GM10248 (cell line): Measurements from ENCODE around the gene SHB.

Experiments
- CTCF ChIA-PET: fragments of 300-600 bp; sonication (Branson Sonifier 250); formaldehyde crosslinking; extraction: SDS; loops from one replicate; lab custom pipeline; 2021; ENCODE audit warnings: antibody characterized with exemption; lab: Yijun Ruan, JAX
- POLR2A ChIA-PET: fragments of 350-650 bp; sonication (Branson Sonifier 250); formaldehyde crosslinking; extraction: SDS; loops from one replicate; lab custom pipeline; 2020; ENCODE audit warnings: antibody characterized with exemption; lab: Yijun Ruan, JAX
- DNase-seq: peaks from one replicate; pipeline ENCODE4 v3.0.0; 2012; ENCODE audit errors: extremely low spot score
- TF ChIP-seq, protein P1 (sequence below): IDR thresholded peaks from 2 replicates; pipeline ENCODE4 v1.5.1; 2012; ENCODE audit warnings: mild to moderate bottlenecking, low read depth; ENCODE audit errors: extremely low read depth, missing control alignments, control extremely low read depth

The SHB gene

DNA sequence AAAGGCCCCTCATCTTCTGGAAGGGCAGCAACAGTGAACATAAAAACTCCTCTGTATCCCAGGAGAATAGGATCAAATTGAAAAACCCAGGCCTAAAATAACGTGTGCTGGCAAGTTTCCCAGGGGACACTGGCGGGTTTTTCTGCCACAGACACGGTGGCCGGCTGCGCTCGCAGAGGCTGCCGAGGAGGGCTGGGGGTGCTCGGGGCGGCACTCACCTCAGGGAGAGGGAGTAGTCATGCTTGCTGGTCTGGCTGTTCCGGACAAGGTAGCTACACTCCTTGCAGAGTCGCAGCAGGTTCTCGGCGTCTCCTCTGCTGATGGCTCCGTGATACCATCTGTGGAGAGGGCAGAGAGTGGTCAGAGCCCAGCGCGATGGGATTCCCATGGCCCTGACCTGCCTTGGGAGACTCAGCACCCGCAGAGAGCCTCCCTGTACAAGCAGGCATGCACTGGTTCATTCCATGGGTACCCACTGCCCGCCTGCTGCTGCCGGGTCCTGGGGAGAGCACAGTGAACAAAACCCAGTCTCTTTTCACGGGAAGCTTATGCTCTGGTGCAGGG lies 120.5 kb downstream of the SHB start:
- ChIA-PET CTCF (no interaction called here), POLR2A (no interaction called here)
- TF ChIP-seq, protein P1, sequence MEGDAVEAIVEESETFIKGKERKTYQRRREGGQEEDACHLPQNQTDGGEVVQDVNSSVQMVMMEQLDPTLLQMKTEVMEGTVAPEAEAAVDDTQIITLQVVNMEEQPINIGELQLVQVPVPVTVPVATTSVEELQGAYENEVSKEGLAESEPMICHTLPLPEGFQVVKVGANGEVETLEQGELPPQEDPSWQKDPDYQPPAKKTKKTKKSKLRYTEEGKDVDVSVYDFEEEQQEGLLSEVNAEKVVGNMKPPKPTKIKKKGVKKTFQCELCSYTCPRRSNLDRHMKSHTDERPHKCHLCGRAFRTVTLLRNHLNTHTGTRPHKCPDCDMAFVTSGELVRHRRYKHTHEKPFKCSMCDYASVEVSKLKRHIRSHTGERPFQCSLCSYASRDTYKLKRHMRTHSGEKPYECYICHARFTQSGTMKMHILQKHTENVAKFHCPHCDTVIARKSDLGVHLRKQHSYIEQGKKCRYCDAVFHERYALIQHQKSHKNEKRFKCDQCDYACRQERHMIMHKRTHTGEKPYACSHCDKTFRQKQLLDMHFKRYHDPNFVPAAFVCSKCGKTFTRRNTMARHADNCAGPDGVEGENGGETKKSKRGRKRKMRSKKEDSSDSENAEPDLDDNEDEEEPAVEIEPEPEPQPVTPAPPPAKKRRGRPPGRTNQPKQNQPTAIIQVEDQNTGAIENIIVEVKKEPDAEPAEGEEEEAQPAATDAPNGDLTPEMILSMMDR: no peak
- DNase-seq: no peak

DNA sequence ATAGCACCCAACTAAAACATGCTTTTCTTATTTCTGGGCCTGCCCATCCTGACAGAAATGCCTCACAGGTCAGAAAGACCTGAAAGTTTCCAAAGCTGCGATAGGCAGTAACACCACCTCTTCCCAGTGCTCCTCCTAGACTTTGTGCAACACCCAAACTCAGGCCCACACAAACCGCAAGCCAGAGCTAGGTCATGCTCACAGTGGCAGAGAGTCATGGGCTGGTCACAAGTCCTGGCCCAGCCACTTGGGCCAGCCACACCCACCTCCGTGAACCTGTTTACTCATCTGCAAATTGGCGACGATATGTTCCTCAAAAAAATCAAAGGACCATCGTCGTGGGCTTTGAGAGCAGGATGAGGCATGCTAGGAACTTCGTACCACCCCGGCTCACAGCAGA lies 121.0 kb downstream of the SHB start:
- ChIA-PET CTCF (no interaction called here), POLR2A (no interaction called here)
- no peak for DNase-seq
- TF ChIP-seq, protein P1: no peak

DNA sequence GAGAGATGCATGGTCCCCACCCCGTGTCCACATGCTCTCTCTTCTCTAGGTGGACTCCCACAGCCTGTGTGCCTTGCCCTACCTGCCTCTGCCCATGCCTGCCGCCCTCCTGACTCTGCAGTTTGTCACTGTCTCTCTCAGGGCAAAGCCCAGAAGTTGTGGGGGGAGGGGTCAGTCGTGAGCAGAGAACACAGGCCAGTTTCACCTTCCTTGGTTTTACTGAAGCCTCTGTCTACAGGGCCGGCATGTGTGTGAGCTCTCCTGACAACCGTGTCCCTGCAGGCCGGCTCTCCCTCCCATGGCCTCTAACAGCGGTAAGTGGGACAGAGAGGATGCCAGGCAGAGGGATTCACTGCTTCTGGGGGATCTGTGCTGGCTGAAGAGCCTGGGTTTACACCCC lies 121.6 kb downstream of the SHB start:
- ChIA-PET POLR2A (no interaction called here), CTCF (interaction anchor here (0.6 to 1.3 kb wide), 3 partner anchors 22 to 140 kb away, joined by 3 to 5 read pairs (median 4); no protein-coding TSS in a partner anchor)
- DNase-seq: no peak
- TF ChIP-seq, protein P1: no peak

DNA sequence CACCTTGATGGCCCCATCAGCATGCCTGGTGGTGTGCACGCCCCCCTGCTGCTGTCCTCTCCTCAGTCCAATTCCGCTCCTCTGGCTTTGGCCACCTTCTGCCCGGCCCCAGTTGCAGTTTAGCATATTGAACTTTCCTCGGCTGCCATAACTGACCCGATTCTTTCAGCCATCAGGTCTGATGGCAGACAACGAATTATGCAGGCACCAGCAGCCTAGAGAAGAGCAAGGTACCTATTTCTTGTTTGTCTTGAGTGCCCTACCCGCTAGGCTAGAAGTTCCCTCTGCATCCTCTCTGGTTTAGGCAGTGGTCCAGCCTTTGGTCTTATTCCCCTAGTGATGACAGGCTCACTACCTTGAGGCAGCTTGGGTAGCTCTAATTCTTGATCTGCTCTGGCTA lies 122.1 kb downstream of the SHB start:
- ChIA-PET CTCF (interaction anchor here (0.6 to 1.3 kb wide), 3 partner anchors 21 to 141 kb away, joined by 3 to 5 read pairs (median 4); no protein-coding TSS in a partner anchor), POLR2A (no interaction called here)
- TF ChIP-seq, protein P1: no peak
- no peak for DNase-seq

DNA sequence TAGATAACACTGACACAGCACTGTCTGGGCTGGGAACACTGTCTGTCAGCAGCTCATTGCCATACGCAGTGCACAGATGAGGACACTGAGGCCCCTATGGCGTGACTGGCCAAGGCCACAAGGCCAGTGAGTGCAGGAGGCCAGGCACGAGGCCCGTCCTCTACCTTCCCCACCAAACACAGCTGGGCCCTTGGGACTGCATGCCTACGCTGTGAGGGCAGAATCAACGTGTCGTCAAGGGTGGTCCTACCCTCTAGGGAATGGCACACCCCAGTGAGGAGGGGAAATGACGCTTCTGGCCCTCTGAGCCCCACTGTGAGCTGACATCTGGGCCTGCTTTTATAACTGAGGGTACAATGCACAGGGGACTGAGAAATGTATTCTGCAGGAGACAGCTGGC lies 123.0 kb downstream of the SHB start:
- ChIA-PET POLR2A (no interaction called here), CTCF (interaction anchor here (1.0 to 2.1 kb wide), 4 partner anchors 21 to 463 kb away, joined by 3 to 6 read pairs (median 4); no protein-coding TSS in a partner anchor)
- TF ChIP-seq, protein P1: no peak
- no peak for DNase-seq

DNA sequence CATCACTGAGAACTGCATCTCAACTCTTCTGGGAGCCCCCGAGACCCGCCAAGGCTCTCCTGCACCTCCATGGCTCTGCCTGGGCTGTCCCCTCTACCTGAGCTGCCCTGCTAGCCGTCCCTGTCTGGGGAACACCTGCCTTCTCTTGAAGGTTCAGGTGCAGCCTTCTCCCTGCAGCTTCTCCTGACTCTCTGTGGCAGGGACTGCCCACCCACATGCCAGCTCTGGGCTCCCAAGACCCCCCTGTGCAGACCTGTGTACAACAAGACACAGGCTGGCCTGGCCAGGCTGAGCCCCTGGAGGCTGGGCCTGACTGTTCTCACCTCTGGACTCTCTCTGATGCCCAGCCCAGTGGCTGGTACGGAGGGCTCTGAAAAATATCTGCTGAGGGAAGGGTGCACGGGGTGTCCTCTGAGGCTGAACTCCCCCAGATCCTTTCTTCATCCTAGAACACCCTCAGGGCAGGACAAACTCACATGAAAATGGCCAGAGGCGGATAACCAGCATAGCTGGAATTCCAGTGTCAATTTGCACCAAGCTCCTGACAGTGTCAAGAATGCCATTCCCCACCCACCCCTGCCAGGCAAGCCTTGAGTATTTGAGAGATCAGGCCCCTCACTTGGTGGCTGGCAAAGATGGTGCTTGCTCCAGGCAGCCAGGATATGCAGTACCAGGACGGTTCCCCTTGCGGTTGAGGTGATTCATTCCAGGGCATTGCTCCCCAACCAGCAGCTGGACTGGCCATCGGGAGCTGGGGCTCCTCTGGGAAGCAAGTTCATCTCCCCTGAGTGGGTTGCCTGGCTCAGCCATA lies 124.2 kb downstream of the SHB start:
- TF ChIP-seq, protein P1: no peak
- ChIA-PET CTCF (interaction anchor here (1.0 to 2.1 kb wide), 3 partner anchors 10 to 465 kb away, joined by 3 to 6 read pairs (median 3); no protein-coding TSS in a partner anchor), POLR2A (no interaction called here)
- DNase-seq: no peak
